Colon (tissue), 2 donors: Measurements from ENCODE around the gene CERS5.
"Not testable (repeated sequence)": the region's sequence is repeated elsewhere in the genome, so short reads cannot be mapped to it uniquely, and the experiment has no call there.

Experiments
- FAIRE-seq: peaks from 2 replicates; lab custom pipeline; 2012; peaks lifted over from hg19 to GRCh38; lab: Jason Lieb, UNC
- donor health status: control.
- donor health status: control.

CERS5 gene

DNA sequence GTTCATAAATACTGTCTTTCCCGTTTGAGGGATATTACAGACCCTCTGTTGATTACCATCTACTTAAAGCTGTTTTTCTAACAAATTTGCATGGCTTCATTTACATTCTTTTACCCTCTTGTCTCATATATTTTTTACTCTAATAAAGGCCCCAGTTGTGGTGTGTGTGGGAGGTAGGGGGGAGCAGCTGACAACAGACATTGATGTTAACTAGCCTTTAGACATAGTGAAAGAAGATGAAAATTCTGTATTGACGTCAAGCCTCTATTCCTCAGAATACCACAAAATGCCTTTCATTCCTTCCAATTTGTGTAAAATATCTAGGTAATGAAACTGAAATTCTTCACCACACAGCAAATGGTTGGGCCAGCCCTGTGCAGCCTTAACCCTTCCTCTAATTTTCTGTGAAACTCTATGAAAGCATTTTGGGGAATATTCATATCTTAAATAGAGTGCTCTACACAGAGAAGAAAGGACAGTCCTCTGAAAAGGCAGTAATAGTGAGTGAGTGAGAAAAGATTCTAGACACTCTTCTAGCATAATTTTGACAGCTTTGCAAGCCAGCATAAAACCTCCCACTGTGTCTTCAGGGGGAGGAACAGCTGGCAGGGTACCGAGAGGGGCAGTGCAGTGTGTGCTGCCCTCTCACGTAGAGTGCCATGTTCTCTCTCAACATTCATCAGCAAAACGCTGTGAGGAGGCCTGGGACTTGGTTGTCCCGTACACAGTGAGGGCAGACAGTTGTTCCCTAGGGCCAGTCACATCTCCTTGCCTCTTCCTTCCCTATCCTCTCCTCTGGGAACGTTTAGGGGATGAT lies 20.1 kb upstream of the CERS5 start:
- FAIRE-seq, result no peak

GRCh38 chr12:50186681-50187080 lies 19.5 kb upstream of the CERS5 start:
- FAIRE-seq, result no peak

GRCh38 chr12:50185970-50186663 lies 18.9 kb upstream of the CERS5 start:
- no peak for FAIRE-seq

GRCh38 chr12:50185301-50185895 lies 18.2 kb upstream of the CERS5 start:
- FAIRE-seq, result no peak

GRCh38 chr12:50184261-50184660 lies 17.1 kb upstream of the CERS5 start:
- FAIRE-seq, result no peak

DNA sequence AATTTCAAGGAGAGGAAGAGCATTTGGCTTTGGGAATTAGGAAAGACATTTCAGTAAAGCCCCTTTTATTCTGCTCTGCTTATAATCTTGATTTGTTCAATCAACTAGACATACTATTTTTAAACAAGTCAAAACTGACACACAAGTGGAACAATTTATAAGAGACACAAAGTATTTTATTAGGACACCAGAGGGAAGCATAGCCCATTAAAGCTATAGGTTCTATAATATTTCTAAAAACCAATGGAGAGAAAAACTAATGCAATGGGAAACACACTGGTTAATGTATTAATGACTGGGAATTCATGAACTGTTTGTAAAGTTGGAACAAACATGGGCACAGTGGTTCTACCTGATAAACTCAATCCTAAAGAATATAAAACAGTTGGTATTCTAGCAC lies 15.3 kb upstream of the CERS5 start:
- FAIRE-seq, result no peak

GRCh38 chr12:50181691-50182090 lies 14.5 kb upstream of the CERS5 start:
- FAIRE-seq, result no peak

GRCh38 chr12:50175716-50176026 lies 8.5 kb upstream of the CERS5 start:
- no peak for FAIRE-seq

- FAIRE-seq, result no peak
These were observed 8.0 kb upstream of the CERS5 start for GRCh38 chr12:50174971-50175715.

GRCh38 chr12:50166799-50167048 lies 445 bp downstream of the CERS5 start:
- no peak for FAIRE-seq

DNA sequence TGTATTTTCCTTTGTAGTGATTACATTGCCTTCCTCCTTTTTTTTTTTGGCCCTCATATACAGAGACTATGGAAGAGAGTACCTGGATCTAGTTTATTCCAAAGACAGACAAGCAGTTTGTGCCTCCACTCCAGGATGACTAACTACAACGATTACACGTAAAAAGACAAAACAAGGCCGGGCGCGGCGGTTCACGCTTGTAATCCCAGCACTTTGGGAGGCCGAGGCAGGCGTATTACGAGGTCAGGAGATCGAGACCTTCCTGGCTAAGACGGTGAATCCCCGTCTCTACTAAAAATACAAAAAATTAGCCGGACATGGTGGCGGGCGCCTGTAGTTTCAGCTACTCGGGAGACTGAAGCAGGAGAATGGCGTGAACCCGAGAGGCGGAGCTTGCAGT lies 2.2 kb downstream of the CERS5 start:
- FAIRE-seq, result no peak

DNA sequence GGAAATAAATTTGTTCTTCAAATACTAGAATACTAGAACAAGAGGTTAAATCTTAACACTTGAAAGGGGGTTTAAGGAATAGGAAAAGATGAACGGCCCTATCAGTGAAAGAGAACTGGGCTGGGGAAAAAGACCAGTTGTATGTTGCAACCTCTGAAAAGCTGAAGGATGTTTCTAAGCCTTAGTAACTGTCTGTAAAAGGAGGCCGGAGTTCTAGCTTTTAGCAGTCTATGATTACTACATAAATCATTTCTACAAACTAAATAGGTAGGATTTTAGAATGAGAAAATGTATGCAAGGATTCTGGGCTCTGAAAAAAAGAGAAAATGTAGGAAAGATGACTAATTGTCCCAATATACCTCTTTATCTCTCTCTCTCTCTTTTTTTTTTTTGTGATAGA lies 4.9 kb downstream of the CERS5 start:
- no peak for FAIRE-seq

DNA sequence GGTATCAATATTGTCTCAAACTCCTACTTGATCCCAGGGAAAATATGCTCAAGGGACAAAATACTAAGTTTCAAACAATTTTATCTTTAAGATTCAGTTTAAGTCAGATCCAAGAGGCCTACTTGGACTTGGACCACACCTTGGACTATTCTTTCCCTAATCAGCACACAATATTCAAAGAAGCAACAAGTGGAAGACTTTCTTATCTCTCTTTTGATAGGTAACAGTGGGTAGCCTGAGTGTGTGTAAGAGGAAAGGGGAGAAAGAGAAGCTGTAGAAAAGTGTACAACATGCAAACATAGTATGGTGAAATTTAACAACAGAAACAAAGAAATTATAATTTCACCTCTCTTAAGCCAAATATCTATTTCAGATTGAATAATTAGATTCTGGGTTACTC lies 6.5 kb downstream of the CERS5 start:
- FAIRE-seq, result no peak

GRCh38 chr12:50157259-50157658 lies 9.9 kb downstream of the CERS5 start:
- FAIRE-seq, result no peak

DNA sequence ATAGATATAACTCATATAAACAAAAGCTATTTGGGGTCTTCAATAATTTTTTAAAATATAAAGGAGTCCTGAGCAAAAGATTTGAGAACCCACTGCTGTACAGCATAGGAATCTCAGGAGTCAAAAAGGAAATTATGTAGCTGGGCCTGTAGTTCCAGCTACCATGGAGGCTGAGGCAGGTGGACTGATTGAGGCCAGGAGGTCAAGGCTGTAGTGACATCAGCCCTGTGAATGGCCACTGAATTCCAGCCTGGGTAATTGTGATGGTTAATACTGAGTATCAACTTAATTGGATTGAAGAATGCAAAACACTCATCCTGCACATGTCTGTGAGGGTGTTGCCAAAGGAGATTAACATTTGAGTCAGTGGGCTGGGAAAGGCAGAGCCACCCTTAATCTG lies 10.5 kb downstream of the CERS5 start:
- no peak for FAIRE-seq

DNA sequence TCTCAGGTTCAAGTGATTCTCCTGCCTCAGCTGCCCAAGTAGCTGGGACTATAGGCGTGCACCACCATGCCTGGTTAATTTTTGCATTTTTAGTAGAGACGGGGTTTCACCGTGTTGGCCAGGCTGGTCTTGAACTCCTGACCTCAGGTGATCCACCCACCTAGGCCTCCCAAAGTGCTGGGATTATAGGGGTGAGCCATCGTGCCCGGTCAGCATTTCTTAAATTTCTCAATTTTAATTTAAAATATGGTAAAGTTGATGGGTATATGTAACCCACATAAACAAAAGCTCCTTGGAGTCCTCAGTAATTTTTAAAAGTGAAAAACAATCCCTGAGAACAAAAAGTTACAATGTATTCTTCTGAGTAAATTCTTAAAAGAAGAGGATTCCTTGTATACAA lies 12.2 kb downstream of the CERS5 start:
- FAIRE-seq, result not testable (repeated sequence)

- no peak for FAIRE-seq
These were observed 16.0 kb downstream of the CERS5 start for GRCh38 chr12:50151047-50151687.

DNA sequence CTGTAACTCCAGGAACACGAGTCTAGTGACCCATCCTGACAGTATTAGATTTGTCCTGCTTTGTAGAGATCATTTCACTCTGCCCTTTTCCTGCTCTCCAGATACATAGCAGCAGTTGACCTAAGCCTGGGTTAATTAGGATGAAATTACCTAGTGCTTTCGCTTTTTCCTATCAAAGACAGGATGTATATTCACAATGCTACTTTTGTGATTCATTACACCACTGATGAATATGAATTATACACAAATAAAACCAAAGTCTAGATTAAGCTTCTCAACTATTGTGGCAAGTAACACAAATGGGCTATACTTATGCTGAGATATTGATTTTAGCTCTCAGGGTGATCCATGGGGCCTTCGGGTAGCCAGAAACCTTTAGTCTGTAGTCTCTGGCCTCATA lies 17.9 kb downstream of the CERS5 start:
- FAIRE-seq, result no peak

GRCh38 chr12:50148011-50148410 lies 19.2 kb downstream of the CERS5 start:
- FAIRE-seq, result not testable (repeated sequence)

DNA sequence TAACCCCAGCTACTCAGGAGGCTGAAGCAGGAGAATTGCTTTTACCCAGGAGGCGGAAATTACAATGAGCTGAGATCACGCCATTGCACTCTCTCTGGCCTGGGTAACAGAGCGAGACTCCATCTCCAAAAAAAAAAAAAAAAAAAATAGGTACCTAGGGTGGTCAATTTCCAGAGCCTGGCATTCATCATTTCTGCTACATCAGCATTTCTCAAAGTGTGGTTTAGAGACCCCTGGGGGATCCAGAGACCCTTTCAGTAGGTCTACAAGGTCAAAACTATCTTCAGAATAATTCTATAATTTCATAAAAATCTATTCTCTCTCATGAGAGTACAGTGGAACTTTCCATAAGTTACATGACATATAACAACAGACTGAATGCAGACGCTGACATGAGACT lies 19.9 kb downstream of the CERS5 start:
- no peak for FAIRE-seq

- FAIRE-seq, result no peak
These were observed 21.7 kb downstream of the CERS5 start for GRCh38 chr12:50145439-50145838.

GRCh38 chr12:50142993-50143392 lies 24.2 kb downstream of the CERS5 start:
- FAIRE-seq, result no peak
